GM23338 (cell line): Measurements from ENCODE around the gene CNPY4. TPM values are rescaled to one million over a fixed set of nuclear protein-coding genes. Genes with fewer than 3 reads are reported as not detected.

Experiments used
- ATAC-seq: fragments of 200-7000 bp; cut with Tn5 transposase; 3 replicates; pipeline ENCODE4 v1.9.1; 2020
- DNase-seq: peaks from one replicate; pipeline ENCODE4 v3.0.0-alpha.2; 2015; ENCODE audit warnings: low spot score
- H2AFZ ChIP-seq: fragments of 200-600 bp; sonication (generic); 2 replicates; pipeline ENCODE4 v1.8.0; 2016; ENCODE audit warnings: antibody characterized with exemption, mild to moderate bottlenecking, moderate library complexity
- H3F3A ChIP-seq: fragments of 200-600 bp; sonication (generic); replicated peaks from 2 replicates; pipeline ENCODE4 v1.8.0; 2017; ENCODE audit warnings: antibody characterized with exemption, mixed run types, low read depth
- H3K27ac ChIP-seq: fragments of 200-600 bp; sonication (generic); 2 replicates; pipeline ENCODE4 v1.6.1; 2016; ENCODE audit warnings: low read depth
- H3K27me3 ChIP-seq: fragments of 200-600 bp; sonication (generic); 2 replicates; pipeline ENCODE4 v1.8.0; 2016; ENCODE audit warnings: mild to moderate bottlenecking, mixed run types, moderate library complexity; ENCODE audit not compliant: insufficient read depth
- H3K36me3 ChIP-seq: fragments of 200-600 bp; sonication (generic); 2 replicates; pipeline ENCODE4 v1.8.0; 2016; ENCODE audit warnings: mild to moderate bottlenecking; ENCODE audit not compliant: insufficient read depth
- H3K4me1 ChIP-seq: fragments of 200-600 bp; sonication (generic); 2 replicates; pipeline ENCODE4 v1.8.0; 2016; ENCODE audit warnings: mild to moderate bottlenecking, moderate library complexity; ENCODE audit not compliant: insufficient read depth
- H3K4me2 ChIP-seq: fragments of 200-600 bp; sonication (generic); 2 replicates; pipeline ENCODE4 v1.7.1; 2017; ENCODE audit warnings: mixed run types
- H3K4me3 ChIP-seq: fragments of 200-600 bp; sonication (generic); 2 replicates; pipeline ENCODE4 v1.6.1; 2016; ENCODE audit warnings: mixed run types
- H3K79me2 ChIP-seq: fragments of 200-600 bp; sonication (generic); replicated peaks from 2 replicates; pipeline ENCODE4 v1.8.0; 2017; ENCODE audit warnings: mild to moderate bottlenecking; ENCODE audit not compliant: insufficient read depth
- H3K9me2 ChIP-seq: fragments of 200-600 bp; sonication (generic); 2 replicates; pipeline ENCODE4 v1.8.0; 2017; ENCODE audit not compliant: insufficient read depth
- H4K20me1 ChIP-seq: fragments of 200-600 bp; sonication (generic); replicated peaks from 2 replicates; pipeline ENCODE4 v1.8.0; 2017; ENCODE audit warnings: mild to moderate bottlenecking; ENCODE audit not compliant: insufficient read depth
- H3K27ac Mint-ChIP-seq: 2 replicates; pipeline ENCODE4 v1.8.0; 2020; ENCODE audit warnings: inconsistent platforms, mild to moderate bottlenecking, moderate library complexity, mixed read lengths
- H3K27me3 Mint-ChIP-seq: 3 replicates; pipeline ENCODE4 v1.8.0; 2022; ENCODE audit warnings: low read depth, mild to moderate bottlenecking, moderate library complexity, mixed read lengths, inconsistent platforms; ENCODE audit not compliant: insufficient read depth, poor library complexity
- H3K36me3 Mint-ChIP-seq: 3 replicates; pipeline ENCODE4 v1.8.0; 2021; ENCODE audit warnings: low read depth, mild to moderate bottlenecking, inconsistent platforms, moderate library complexity, mixed read lengths
- H3K4me1 Mint-ChIP-seq: 3 replicates; pipeline ENCODE4 v1.8.0; 2020; ENCODE audit warnings: mild to moderate bottlenecking, inconsistent platforms, mixed read lengths
- H3K4me3 Mint-ChIP-seq: 3 replicates; pipeline ENCODE4 v1.8.0; 2021; ENCODE audit warnings: moderate library complexity, mild to moderate bottlenecking, inconsistent platforms, mixed read lengths
- H3K9me3 Mint-ChIP-seq: 3 replicates; pipeline ENCODE4 v1.8.0; 2020; ENCODE audit warnings: moderate library complexity, mild to moderate bottlenecking, inconsistent platforms, mixed read lengths
- CREB1 ChIP-seq: fragments of 250-450 bp; sonication (Bioruptor Pico); IDR thresholded peaks from 2 replicates; pipeline ENCODE4 v1.5.0; 2020; ENCODE audit warnings: low read depth, mild to moderate bottlenecking, moderate library complexity
- EZH2 ChIP-seq: fragments of 200-600 bp; sonication (generic); IDR thresholded peaks from one replicate; pipeline ENCODE4 v1.8.0; 2017; ENCODE audit warnings: antibody characterized with exemption, mild to moderate bottlenecking, low read depth; ENCODE audit not compliant: unreplicated experiment
- EZH2phosphoT487 ChIP-seq: fragments of 200-600 bp; sonication (generic); IDR thresholded peaks from one replicate; pipeline ENCODE4 v1.8.1; 2018; ENCODE audit warnings: antibody characterized with exemption; ENCODE audit not compliant: unreplicated experiment
- JUNB ChIP-seq: IDR thresholded peaks from one replicate; pipeline ENCODE4 v1.6.1; 2016; ENCODE audit warnings: antibody characterized with exemption; ENCODE audit not compliant: unreplicated experiment
- NANOG ChIP-seq: IDR thresholded peaks from 2 replicates; pipeline ENCODE4 v1.6.1; 2016; ENCODE audit warnings: antibody characterized with exemption, borderline replicate concordance
- POLR2AphosphoS5 ChIP-seq: IDR thresholded peaks from 2 replicates; pipeline ENCODE4 v1.6.1; 2016; ENCODE audit warnings: antibody characterized with exemption, low read depth
- REST ChIP-seq: IDR thresholded peaks from one replicate; pipeline ENCODE4 v1.6.1; 2018; ENCODE audit warnings: antibody characterized with exemption; ENCODE audit not compliant: unreplicated experiment
- STAT1 ChIP-seq: IDR thresholded peaks from one replicate; pipeline ENCODE4 v1.6.1; 2016; ENCODE audit warnings: antibody characterized with exemption; ENCODE audit not compliant: unreplicated experiment
- ZNF114 ChIP-seq: fragments of 250-450 bp; sonication (Bioruptor Pico); IDR thresholded peaks from 2 replicates; pipeline ENCODE4 v1.5.0; 2020; ENCODE audit warnings: mild to moderate bottlenecking, moderate library complexity
- ZNF331 ChIP-seq: fragments of 250-450 bp; sonication (Bioruptor Pico); IDR thresholded peaks from 2 replicates; pipeline ENCODE4 v1.5.0; 2020; ENCODE audit warnings: low read depth, mild to moderate bottlenecking, moderate library complexity
- polyA plus RNA-seq: library from polyadenylated mRNA; unstranded; fragments of >200 nt; fragmentation: Nextera tagmentation; extraction: Ambion mirVana; gene quantifications from 2 replicates; pipeline ENCODE4 v1.2.1, GENCODE V29; 2016
- total RNA-seq: library from RNA; depleted of rRNA; stranded (reverse); fragments of >200 nt; shearing (Covaris generic); gene quantifications from 2 replicates; pipeline ENCODE4 v1.2.3, GENCODE V29; 2014
- TF ChIP-seq, protein P1 (sequence below), 2 experiments: fragments of 200-600 bp in 1 of 2; sonication (generic) in 1 of 2; conservative IDR thresholded peaks; 2 replicates each; pipeline versions ENCODE4 v1.5.1 to v1.6.1; 2016 to 2017; ENCODE audit warnings: antibody characterized with exemption in 2 of 2, low read depth in 2 of 2, mild to moderate bottlenecking in 2 of 2, moderate library complexity in 1 of 2
- TF ChIP-seq, protein P2 (sequence below): IDR thresholded peaks from 2 replicates; pipeline ENCODE4 v1.6.1; 2016; ENCODE audit warnings: antibody characterized with exemption

The CNPY4 gene
- total and polyA plus RNA-seq, 2 experiments from 2014 or later, result 10.7 to 12.0 TPM

- no peak overlapping the region for H2AFZ ChIP-seq
- H3K4me1 ChIP-seq, result peaks cover 5% of the 10 kb centered on the region; the same call in 1 of the 2 replicates
- TF ChIP-seq EZH2 (no peak), STAT1 (no peak), POLR2AphosphoS5 (no peak), CREB1 (no peak), ZNF114 (CRISPR knock-in tag) (no peak)
- no peaks in the 10 kb centered on the region for H3K9me2 ChIP-seq
- Mint-ChIP-seq H3K4me3 (no peak overlapping the region; the same call in 2 of the 3 replicates), H3K27ac (no peak overlapping the region), H3K36me3 (peaks cover 70% of the 10 kb centered on the region), H3K9me3 (no peaks in the 10 kb centered on the region), H3K4me1 (peaks cover 8% of the 10 kb centered on the region), H3K27me3 (peaks cover 38% of the 10 kb centered on the region)
- peaks cover 14% of the 10 kb centered on the region for H3K79me2 ChIP-seq
- no peak overlapping the region for H3K27ac ChIP-seq
- ATAC-seq, result no peak
- no peak overlapping the region for H3K4me3 ChIP-seq
- H3F3A ChIP-seq, result peaks cover 8% of the 10 kb centered on the region; the same call in 1 of the 2 replicates
- no peak overlapping the region for H3K4me2 ChIP-seq
- no peaks in the 10 kb centered on the region for H3K27me3 ChIP-seq
- peaks cover 12% of the 10 kb centered on the region; the same call in 1 of the 2 replicates for H3K36me3 ChIP-seq
- no peaks in the 10 kb centered on the region for H4K20me1 ChIP-seq
- DNase-seq, result no peak
Observed at GRCh38 chr7:100105534-100105933, 13.9 kb upstream of the CNPY4 start.

DNA sequence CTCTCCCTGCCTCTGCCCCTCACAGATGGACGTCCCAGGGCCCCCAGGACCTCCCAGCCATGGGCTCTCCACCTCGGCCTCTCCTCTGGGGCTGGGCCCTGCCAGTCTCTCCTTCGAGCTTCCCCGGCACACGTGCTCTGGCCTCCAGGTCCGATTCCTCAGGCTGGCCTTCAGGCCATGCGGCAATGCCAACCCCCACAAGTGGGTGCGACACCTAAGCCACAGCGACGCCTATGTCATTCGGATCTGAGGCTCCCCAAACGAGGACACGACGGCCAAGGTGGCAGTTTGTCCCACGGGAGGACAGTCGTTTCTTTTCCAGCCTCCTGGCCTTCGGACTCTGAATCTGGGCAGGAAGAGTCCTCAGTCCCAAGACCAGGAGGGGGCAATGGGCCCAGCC lies 12.8 kb upstream of the CNPY4 start:
- Histone ChIP-seq H3K27me3 (no peaks in the 10 kb centered on the region), H4K20me1 (no peaks in the 10 kb centered on the region), H3K27ac (no peak overlapping the region), H3K4me2 (no peak overlapping the region), H3K36me3 (peaks cover 17% of the 10 kb centered on the region; the same call in 1 of the 2 replicates), H2AFZ (no peak overlapping the region), H3F3A (peaks cover 4% of the 10 kb centered on the region; the same call in 1 of the 2 replicates), H3K79me2 (peaks cover 8% of the 10 kb centered on the region; the same call in 1 of the 2 replicates), H3K4me3 (no peak overlapping the region), H3K4me1 (peaks cover 5% of the 10 kb centered on the region; the same call in 1 of the 2 replicates), H3K9me2 (no peaks in the 10 kb centered on the region)
- Mint-ChIP-seq H3K4me3 (no peak overlapping the region), H3K27me3 (peaks cover 31% of the 10 kb centered on the region), H3K9me3 (no peaks in the 10 kb centered on the region), H3K36me3 (peaks cover 75% of the 10 kb centered on the region), H3K27ac (no peak overlapping the region), H3K4me1 (peaks cover 8% of the 10 kb centered on the region)
- no peak for ATAC-seq
- no peak for DNase-seq
- no peak for TF ChIP-seq ZNF331 (CRISPR knock-in tag)
- TF ChIP-seq EZH2, result no peak
- TF ChIP-seq NANOG, result no peak
- no peak for TF ChIP-seq STAT1
- no peak for TF ChIP-seq ZNF114 (CRISPR knock-in tag)
- no peak for TF ChIP-seq JUNB
- no peak for TF ChIP-seq REST
- no peak for TF ChIP-seq CREB1
- no peak for TF ChIP-seq EZH2phosphoT487
- TF ChIP-seq, protein P1, sequence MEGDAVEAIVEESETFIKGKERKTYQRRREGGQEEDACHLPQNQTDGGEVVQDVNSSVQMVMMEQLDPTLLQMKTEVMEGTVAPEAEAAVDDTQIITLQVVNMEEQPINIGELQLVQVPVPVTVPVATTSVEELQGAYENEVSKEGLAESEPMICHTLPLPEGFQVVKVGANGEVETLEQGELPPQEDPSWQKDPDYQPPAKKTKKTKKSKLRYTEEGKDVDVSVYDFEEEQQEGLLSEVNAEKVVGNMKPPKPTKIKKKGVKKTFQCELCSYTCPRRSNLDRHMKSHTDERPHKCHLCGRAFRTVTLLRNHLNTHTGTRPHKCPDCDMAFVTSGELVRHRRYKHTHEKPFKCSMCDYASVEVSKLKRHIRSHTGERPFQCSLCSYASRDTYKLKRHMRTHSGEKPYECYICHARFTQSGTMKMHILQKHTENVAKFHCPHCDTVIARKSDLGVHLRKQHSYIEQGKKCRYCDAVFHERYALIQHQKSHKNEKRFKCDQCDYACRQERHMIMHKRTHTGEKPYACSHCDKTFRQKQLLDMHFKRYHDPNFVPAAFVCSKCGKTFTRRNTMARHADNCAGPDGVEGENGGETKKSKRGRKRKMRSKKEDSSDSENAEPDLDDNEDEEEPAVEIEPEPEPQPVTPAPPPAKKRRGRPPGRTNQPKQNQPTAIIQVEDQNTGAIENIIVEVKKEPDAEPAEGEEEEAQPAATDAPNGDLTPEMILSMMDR (conservative IDR thresholded peaks at IDR 0.05; ENCODE audit: low read depth in 2 of 2), result no peak
- TF ChIP-seq, protein P2, sequence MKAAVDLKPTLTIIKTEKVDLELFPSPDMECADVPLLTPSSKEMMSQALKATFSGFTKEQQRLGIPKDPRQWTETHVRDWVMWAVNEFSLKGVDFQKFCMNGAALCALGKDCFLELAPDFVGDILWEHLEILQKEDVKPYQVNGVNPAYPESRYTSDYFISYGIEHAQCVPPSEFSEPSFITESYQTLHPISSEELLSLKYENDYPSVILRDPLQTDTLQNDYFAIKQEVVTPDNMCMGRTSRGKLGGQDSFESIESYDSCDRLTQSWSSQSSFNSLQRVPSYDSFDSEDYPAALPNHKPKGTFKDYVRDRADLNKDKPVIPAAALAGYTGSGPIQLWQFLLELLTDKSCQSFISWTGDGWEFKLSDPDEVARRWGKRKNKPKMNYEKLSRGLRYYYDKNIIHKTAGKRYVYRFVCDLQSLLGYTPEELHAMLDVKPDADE, result no peak
- TF ChIP-seq POLR2AphosphoS5, result no peak
